Endothelial cell of umbilical vein (primary cell): ENCODE results near the gene GALNT1. TPM values are rescaled to one million over a fixed set of nuclear protein-coding genes. Genes with fewer than 3 reads are reported as not detected.

Experiments used
- BruUV-seq: library from RNA; stranded (reverse); fragments of 400-500 nt; replicated peaks from 2 replicates; lab custom pipeline; 2021; lab: Mats Ljungman, UMichigan
- CTCF ChIA-PET: fragments of 300-600, 350-600 bp; sonication (Branson Sonifier 250); formaldehyde crosslinking; loops from one replicate; lab custom pipeline; 2021; ENCODE audit warnings: antibody characterized with exemption, inconsistent platforms; lab: Charles Lee
- POLR2A ChIA-PET: fragments of 300-600, 350-600 bp; sonication (Branson Sonifier 250); formaldehyde crosslinking; loops from one replicate; lab custom pipeline; 2021; ENCODE audit warnings: antibody characterized with exemption, inconsistent platforms; lab: Charles Lee
- DNase-seq: peaks from one replicate; pipeline ENCODE4 v3.0.0-alpha.2; 2011; ENCODE audit warnings: low read depth, low spot score
- FAIRE-seq: peaks from 2 replicates; lab custom pipeline; 2011; peaks lifted over from hg19 to GRCh38; lab: Jason Lieb, UNC
- H2AFZ ChIP-seq: 2 replicates; pipeline ENCODE4 v1.6.0; 2012; ENCODE audit warnings: low read depth, low read length, control low read depth, inconsistent platforms
- H3K27ac ChIP-seq: 2 replicates; pipeline ENCODE4 v1.5.1; 2011; ENCODE audit warnings: low read depth, mild to moderate bottlenecking, control low read depth, low read length, moderate library complexity; ENCODE audit not compliant: insufficient read depth
- H3K27me3 ChIP-seq, 2 experiments: 2 replicates each; pipeline versions ENCODE4 v1.6.0 to v1.6.1; 2011; ENCODE audit warnings: low read length in 2 of 2, mixed read lengths in 1 of 2; ENCODE audit not compliant: control insufficient read depth in 2 of 2, insufficient read depth in 2 of 2
- H3K36me3 ChIP-seq, 2 experiments: 2 replicates in 1 of 2; 3 replicates in 1 of 2; pipeline ENCODE4 v1.5.1; 2011; ENCODE audit warnings: low read length in 2 of 2, mild to moderate bottlenecking in 1 of 2, moderate library complexity in 1 of 2; ENCODE audit not compliant: control insufficient read depth in 2 of 2, insufficient read depth in 2 of 2; ENCODE audit errors: extremely low read depth in 1 of 2
- H3K4me1 ChIP-seq: 3 replicates; pipeline ENCODE4 v1.5.1; 2011; ENCODE audit warnings: mild to moderate bottlenecking, low read length; ENCODE audit not compliant: control insufficient read depth, insufficient read depth; ENCODE audit errors: extremely low read depth
- H3K4me2 ChIP-seq: 2 replicates; pipeline ENCODE4 v1.6.1; 2011; ENCODE audit warnings: low read length, control low read depth, mixed read lengths; ENCODE audit not compliant: insufficient read depth
- H3K4me3 ChIP-seq, 3 experiments: fragments of 200-600 bp in 1 of 3; sonication (generic), shearing (Covaris generic) in 1 of 3; replicated peaks in 1 of 3; 2 replicates each; pipeline ENCODE4 v1.5.1; 2011 to 2016; ENCODE audit warnings: control low read depth in 3 of 3, low read length in 3 of 3, mild to moderate bottlenecking in 2 of 3, inconsistent platforms in 1 of 3, low read depth in 1 of 3, moderate library complexity in 1 of 3; ENCODE audit not compliant: insufficient read depth in 1 of 3
- H3K79me2 ChIP-seq: 2 replicates; pipeline ENCODE4 v1.6.0; 2012; ENCODE audit warnings: low read length, inconsistent platforms; ENCODE audit not compliant: control insufficient read depth, insufficient read depth
- H3K9ac ChIP-seq: replicated peaks from 2 replicates; pipeline ENCODE3; 2011; ENCODE audit warnings: low read length, control low read depth; ENCODE audit not compliant: insufficient read depth; ENCODE audit errors: extremely low read depth
- H3K9me1 ChIP-seq: replicated peaks from 3 replicates; pipeline ENCODE4 v1.6.0; 2011; ENCODE audit warnings: mild to moderate bottlenecking, low read length; ENCODE audit not compliant: control insufficient read depth, insufficient read depth; ENCODE audit errors: extremely low read depth
- H3K9me3 ChIP-seq: replicated peaks from 2 replicates; pipeline ENCODE4 v1.5.1; 2012; ENCODE audit warnings: low read length, inconsistent platforms; ENCODE audit not compliant: control insufficient read depth, insufficient read depth
- H4K20me1 ChIP-seq: replicated peaks from 2 replicates; pipeline ENCODE3; 2011; ENCODE audit warnings: mild to moderate bottlenecking, low read length; ENCODE audit not compliant: control insufficient read depth, insufficient read depth; ENCODE audit errors: extremely low read depth
- CTCF ChIP-seq, 2 donors: IDR thresholded peaks; 1 replicate in 1 of 2; 2 replicates in 1 of 2; pipeline ENCODE4 v1.5.1; 2011; ENCODE audit warnings: low read length in 2 of 2, mild to moderate bottlenecking in 2 of 2, moderate library complexity in 2 of 2, control low read depth in 1 of 2, inconsistent platforms in 1 of 2, low read depth in 1 of 2; ENCODE audit not compliant: insufficient read depth in 1 of 2; ENCODE audit errors: extremely low read depth in 1 of 2
- EZH2 ChIP-seq: IDR thresholded peaks from 2 replicates; pipeline ENCODE4 v1.6.1; 2012; ENCODE audit warnings: borderline replicate concordance, low read depth, mild to moderate bottlenecking, moderate library complexity, low read length, inconsistent platforms; ENCODE audit not compliant: severe bottlenecking
- FOS ChIP-seq: IDR thresholded peaks from 2 replicates; pipeline ENCODE4 v1.6.1; 2011; ENCODE audit warnings: mild to moderate bottlenecking, low read length, moderate library complexity, borderline replicate concordance; ENCODE audit not compliant: insufficient read depth
- MYC ChIP-seq: IDR thresholded peaks from one replicate; pipeline ENCODE4 v1.6.1; 2011; ENCODE audit warnings: mild to moderate bottlenecking, low read depth, low read length
- POLR2A ChIP-seq: IDR thresholded peaks from 2 replicates; pipeline ENCODE4 v1.6.1; 2012; ENCODE audit warnings: low read depth, mild to moderate bottlenecking, control low read depth, low read length
- dilution Hi-C: fragments of 300-500 bp; cut with MboI; formaldehyde crosslinking; loops from one replicate; pipeline ENCODE4 v1.15.0; 2019; ENCODE audit warnings: low sequenced_read_pairs; ENCODE audit not compliant: extremely low pct_ligation_motif_present
- intact Hi-C: fragments of 100-400 bp; cut with micrococcal nuclease; formaldehyde crosslinking; loops from one replicate; pipeline ENCODE4 v1.10.0; 2022
- polyA plus RNA-seq, 4 experiments: library from polyadenylated mRNA; depleted of rRNA in 3 of 4; stranded (reverse) in 3 of 4; unstranded in 1 of 4; fragments of >200 nt; gene quantifications; 2 replicates each; pipeline versions ENCODE4 v1.2.1 to v1.2.3, GENCODE V29; 2011 to 2012; ENCODE audit warnings: missing spikeins in 1 of 4
- total RNA-seq: library from RNA; stranded (reverse); gene quantifications from 2 replicates; pipeline ENCODE4 v1.2.3, GENCODE V29; 2021

The GALNT1 gene
- total and polyA plus RNA-seq, 2 donors (not counting 3 experiments of a cell fraction or from before 2014, with no cell fraction given): 89.9 to 360 TPM

GRCh38 chr18:35697869-35698268 lies 116.3 kb downstream of the GALNT1 start:
- Histone ChIP-seq H3K4me2 (no peak overlapping the region), H3K9me1 (no peaks in the 10 kb centered on the region), H3K9me3 (no peaks in the 10 kb centered on the region), H3K9ac (no peak overlapping the region), H2AFZ (no peak overlapping the region), H4K20me1 (no peaks in the 10 kb centered on the region), H3K27me3 (no peaks in the 10 kb centered on the region), H3K27ac (no peak overlapping the region), H3K4me3 (no peak overlapping the region), H3K79me2 (peaks cover 2% of the 10 kb centered on the region), H3K4me1 (peaks cover 12% of the 10 kb centered on the region), H3K36me3 (peaks cover 4 to 6% of the 10 kb centered on the region in 2 experiments)
- CTCF ChIA-PET: no interaction called here
- intact Hi-C loops (no loop called here), dilution Hi-C loops (no loop called here)
- TF ChIP-seq FOS (no peak), MYC (no peak), POLR2A (no peak), CTCF (IDR thresholded peaks at IDR 0.05; ENCODE audit: extremely low read depth in 1 of 2, insufficient read depth in 1 of 2, low read depth in 1 of 2, low read length in 2 of 2) (no peak), EZH2 (no peak)
- no peak for FAIRE-seq
- no peak for DNase-seq
- POLR2A ChIA-PET: no interaction called here
- BruUV-seq: no TSS peak
